Measurements from ENCODE around the gene CDH16. TPM values are rescaled to one million over a fixed set of nuclear protein-coding genes. Genes with fewer than 3 reads are reported as not detected.

Gene CDH16
- total and polyA plus RNA-seq, 2 of the 13 experiments (the other 11 are each of a cell fraction or from before 2014, with no cell fraction given) = 2.7 to 3.9 TPM

DNA sequence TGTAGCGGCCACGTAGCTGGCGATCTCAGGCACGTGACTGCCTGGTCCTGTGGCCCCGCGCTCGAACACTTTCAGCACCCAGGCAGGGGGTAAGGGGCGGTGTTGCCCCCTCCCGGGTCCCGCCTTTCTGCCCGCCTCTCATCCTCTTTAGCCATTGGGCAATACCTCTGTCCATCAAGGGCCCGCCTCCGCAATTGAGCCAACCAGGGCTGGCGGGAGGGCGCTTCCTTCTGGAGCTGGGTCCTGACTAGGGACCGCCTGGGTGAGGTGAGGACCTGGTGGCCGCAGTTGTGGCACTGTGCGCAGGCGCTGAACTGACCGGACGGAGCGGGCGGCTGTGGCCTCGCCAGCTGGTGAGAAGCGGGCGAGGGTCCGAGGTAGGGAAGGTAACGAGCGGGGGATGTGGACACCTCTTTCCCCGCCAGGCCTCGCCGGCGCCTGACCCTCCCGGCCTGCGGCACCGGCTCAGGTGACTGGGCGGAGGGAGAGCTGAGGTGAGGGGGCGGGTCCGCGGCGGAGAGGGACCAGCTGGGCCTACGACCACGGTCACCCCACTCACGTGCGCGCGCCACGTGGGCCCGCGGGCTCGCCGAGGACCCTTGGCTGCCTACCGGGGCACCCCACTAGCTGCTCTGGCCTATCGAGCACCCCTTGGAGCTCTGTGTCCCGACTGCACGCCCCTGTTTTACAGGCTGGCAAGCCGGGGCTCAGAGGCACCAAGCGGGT is 38.2 kb downstream of the CDH16 start, which contains the start of gene PDP2:
TSS of gene PDP2 (plus strand) at position 228 of the 726 bp plus-strand sequence. CDS start 3,770 bp downstream, outside the sequence.
- H3K9me3 ChIP-seq (ENCODE audit: low read length) = no peaks in the 10 kb centered on the region
- 0% methylated on average over 40 of the region's 58 CpGs for WGBS (ENCODE audit: low lambda C conversion rate)
- in situ Hi-C loops (cut with HindIII; ENCODE audit: extremely low pct_ligation_motif_present, low pct_unique_long_range_greater_than_20kb) (no loop called here), intact Hi-C loops (cut with micrococcal nuclease; ENCODE audit: unreplicated experiment) (no loop called here)
- no peaks in the 10 kb centered on the region for H3K27me3 ChIP-seq (ENCODE audit: control insufficient read depth in 1 of 2, insufficient read depth in 2 of 2, low read length in 2 of 2)
- H3K36me3 ChIP-seq (replicated peaks in 1 of 2; ENCODE audit: control insufficient read depth in 1 of 2, insufficient read depth in 2 of 2, low read length in 2 of 2) = peaks cover 8 to 13% of the 10 kb centered on the region in 2 experiments; a peak in 4 of 5 replicates
- DNase-seq (ENCODE audit: low spot score) = peak; percentile 97
- ChIA-PET POLR2A (interaction anchor here (0.7 to 2.7 kb wide), 14 partner anchors 10 to 148 kb away, joined by 3 to 30 read pairs (median 5); partner anchors contain the start of genes CBFB and NAE1), CTCF (ENCODE audit: low intra/inter-chr PET ratio, low total read pairs) (no interaction called here)
- H3K4me1 ChIP-seq (ENCODE audit: insufficient read depth, low read length) = peaks cover 43% of the 10 kb centered on the region
- H4K20me1 ChIP-seq (ENCODE audit: insufficient read depth, low read length) = no peaks in the 10 kb centered on the region
- FAIRE-seq = peak; percentile 60
- peak within 1 kb of the TSS; percentile 69 for H3K27ac ChIP-seq (ENCODE audit: extremely low read length, insufficient read depth, low read length)
- peaks cover 28% of the 10 kb centered on the region for H3K79me2 ChIP-seq (ENCODE audit: insufficient read depth, low read length)
- H3K4me3 ChIP-seq (replicated peaks in 1 of 3; ENCODE audit: insufficient read depth in 1 of 3, low read depth in 2 of 3, low read length in 3 of 3) = peak within 1 kb of the TSS; percentile 73 to 92 (median 85)
- H2AFZ ChIP-seq (ENCODE audit: low read length) = peak within 1 kb of the TSS; percentile 3
- TSS peak; percentile 71 for BruUV-seq (replicated peaks)
- peak; percentile 99 for ATAC-seq
- peak within 1 kb of the TSS; percentile 78 for H3K9ac ChIP-seq (ENCODE audit: insufficient read depth, low read depth, low read length)
- peak within 1 kb of the TSS; percentile 90 for H3K4me2 ChIP-seq (ENCODE audit: low read depth, low read length)
- peak; percentile 76 for TF ChIP-seq MAZ (IDR thresholded peaks at IDR 0.05; ENCODE audit: borderline replicate concordance, low read depth, low read length)
- peak; percentile 70; the same call in 1 of the 2 replicates for TF ChIP-seq MAZ (CRISPR knock-in tag; IDR thresholded peaks at IDR 0.05; ENCODE audit: low read depth)
- peak; percentile 87; the same call in 1 of the 2 replicates for TF ChIP-seq ZNF33B (CRISPR knock-in tag; IDR thresholded peaks at IDR 0.05)
- TF ChIP-seq ARID2 (CRISPR knock-in tag; IDR thresholded peaks at IDR 0.05; ENCODE audit: borderline replicate concordance) = 0 out of 2 replicates have a peak, but pooled peaks have one; percentile 49
- TF ChIP-seq, protein P1, sequence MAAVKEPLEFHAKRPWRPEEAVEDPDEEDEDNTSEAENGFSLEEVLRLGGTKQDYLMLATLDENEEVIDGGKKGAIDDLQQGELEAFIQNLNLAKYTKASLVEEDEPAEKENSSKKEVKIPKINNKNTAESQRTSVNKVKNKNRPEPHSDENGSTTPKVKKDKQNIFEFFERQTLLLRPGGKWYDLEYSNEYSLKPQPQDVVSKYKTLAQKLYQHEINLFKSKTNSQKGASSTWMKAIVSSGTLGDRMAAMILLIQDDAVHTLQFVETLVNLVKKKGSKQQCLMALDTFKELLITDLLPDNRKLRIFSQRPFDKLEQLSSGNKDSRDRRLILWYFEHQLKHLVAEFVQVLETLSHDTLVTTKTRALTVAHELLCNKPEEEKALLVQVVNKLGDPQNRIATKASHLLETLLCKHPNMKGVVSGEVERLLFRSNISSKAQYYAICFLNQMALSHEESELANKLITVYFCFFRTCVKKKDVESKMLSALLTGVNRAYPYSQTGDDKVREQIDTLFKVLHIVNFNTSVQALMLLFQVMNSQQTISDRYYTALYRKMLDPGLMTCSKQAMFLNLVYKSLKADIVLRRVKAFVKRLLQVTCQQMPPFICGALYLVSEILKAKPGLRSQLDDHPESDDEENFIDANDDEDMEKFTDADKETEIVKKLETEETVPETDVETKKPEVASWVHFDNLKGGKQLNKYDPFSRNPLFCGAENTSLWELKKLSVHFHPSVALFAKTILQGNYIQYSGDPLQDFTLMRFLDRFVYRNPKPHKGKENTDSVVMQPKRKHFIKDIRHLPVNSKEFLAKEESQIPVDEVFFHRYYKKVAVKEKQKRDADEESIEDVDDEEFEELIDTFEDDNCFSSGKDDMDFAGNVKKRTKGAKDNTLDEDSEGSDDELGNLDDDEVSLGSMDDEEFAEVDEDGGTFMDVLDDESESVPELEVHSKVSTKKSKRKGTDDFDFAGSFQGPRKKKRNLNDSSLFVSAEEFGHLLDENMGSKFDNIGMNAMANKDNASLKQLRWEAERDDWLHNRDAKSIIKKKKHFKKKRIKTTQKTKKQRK (IDR thresholded peaks at IDR 0.05; ENCODE audit: low read length) = no peak
- TF ChIP-seq ZMYM4 (CRISPR knock-in tag; IDR thresholded peaks at IDR 0.05) = peak; percentile 73
- peak; percentile 97 for TF ChIP-seq SAFB2 (CRISPR knock-in tag; IDR thresholded peaks at IDR 0.05; ENCODE audit: borderline replicate concordance, low read depth)
- TF ChIP-seq GMEB2 (CRISPR knock-in tag; IDR thresholded peaks at IDR 0.05; ENCODE audit: low read depth) = peak; percentile 51; the same call in 1 of the 2 replicates
- TF ChIP-seq FIP1L1 (IDR thresholded peaks at IDR 0.05; ENCODE audit: borderline replicate concordance, insufficient read depth, low read depth, low read length) = no peak
- TF ChIP-seq NR2F1 (CRISPR knock-in tag; IDR thresholded peaks at IDR 0.05) = no peak
- no peak for TF ChIP-seq ATRX (CRISPR knock-in tag; IDR thresholded peaks at IDR 0.05; ENCODE audit: borderline replicate concordance)
- no peak; the same call in 1 of the 2 replicates for TF ChIP-seq E2F2 (CRISPR knock-in tag; IDR thresholded peaks at IDR 0.05; ENCODE audit: borderline replicate concordance)
- 0 out of 2 replicates have a peak, but pooled peaks have one; percentile 30 for TF ChIP-seq GTF3A (CRISPR knock-in tag; conservative IDR thresholded peaks at IDR 0.05)
- TF ChIP-seq, protein P2, sequence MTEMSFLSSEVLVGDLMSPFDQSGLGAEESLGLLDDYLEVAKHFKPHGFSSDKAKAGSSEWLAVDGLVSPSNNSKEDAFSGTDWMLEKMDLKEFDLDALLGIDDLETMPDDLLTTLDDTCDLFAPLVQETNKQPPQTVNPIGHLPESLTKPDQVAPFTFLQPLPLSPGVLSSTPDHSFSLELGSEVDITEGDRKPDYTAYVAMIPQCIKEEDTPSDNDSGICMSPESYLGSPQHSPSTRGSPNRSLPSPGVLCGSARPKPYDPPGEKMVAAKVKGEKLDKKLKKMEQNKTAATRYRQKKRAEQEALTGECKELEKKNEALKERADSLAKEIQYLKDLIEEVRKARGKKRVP (CRISPR knock-in tag; IDR thresholded peaks at IDR 0.05) = no peak
- TF ChIP-seq RORA (CRISPR knock-in tag; IDR thresholded peaks at IDR 0.05) = no peak

All from HepG2 (cell line).